Measurements from ENCODE around the gene FRMD4A. TPM values are rescaled to one million over a fixed set of nuclear protein-coding genes. Genes with fewer than 3 reads are reported as not detected.

Gene FRMD4A
- total RNA-seq, 2 donors from 2014 or later: 37.8 to 41.6 TPM

GRCh38 chr10:13637303-13637856 lies 693.3 kb downstream of the FRMD4A start:
- intact Hi-C loops (cut with DNase I): no loop called here

GRCh38 chr10:13636776-13637175 lies 693.9 kb downstream of the FRMD4A start:
- intact Hi-C loops (cut with DNase I): no loop called here
- no peak for DNase-seq (ENCODE audit: low spot score)

More at GRCh38 chr10:13637303-13637856, 693.3 kb downstream of the FRMD4A start:
- no peak for DNase-seq (ENCODE audit: low spot score)

GRCh38 chr10:13634207-13634606 lies 696.5 kb downstream of the FRMD4A start:
- intact Hi-C loops (cut with DNase I): no loop called here
- DNase-seq (ENCODE audit: low spot score): no peak

GRCh38 chr10:13633689-13634088 lies 697.0 kb downstream of the FRMD4A start:
- intact Hi-C loops (cut with DNase I): no loop called here
- peak; percentile 86 for DNase-seq (ENCODE audit: low spot score)

GRCh38 chr10:13632884-13633440 lies 697.8 kb downstream of the FRMD4A start:
- intact Hi-C loops (cut with DNase I): no loop called here

GRCh38 chr10:13632440-13632839 lies 698.3 kb downstream of the FRMD4A start:
- no peak for DNase-seq (ENCODE audit: low spot score)
- intact Hi-C loops (cut with DNase I): no loop called here

More at GRCh38 chr10:13632884-13633440, 697.8 kb downstream of the FRMD4A start:
- no peak for DNase-seq (ENCODE audit: low spot score)

GRCh38 chr10:13631594-13631993 lies 699.1 kb downstream of the FRMD4A start:
- no peak for DNase-seq (ENCODE audit: low spot score)
- intact Hi-C loops (cut with DNase I): no loop called here

GRCh38 chr10:13630231-13630630 lies 700.5 kb downstream of the FRMD4A start:
- intact Hi-C loops (cut with DNase I): no loop called here

GRCh38 chr10:13629116-13629515 lies 701.6 kb downstream of the FRMD4A start:
- no peak for DNase-seq (ENCODE audit: low spot score)
- intact Hi-C loops (cut with DNase I): no loop called here

More at GRCh38 chr10:13630231-13630630, 700.5 kb downstream of the FRMD4A start:
- no peak for DNase-seq (ENCODE audit: low spot score)

- intact Hi-C loops (cut with DNase I): no loop called here
- no peak for DNase-seq (ENCODE audit: low spot score)
These were observed 702.1 kb downstream of the FRMD4A start for GRCh38 chr10:13628661-13629060.

- no peak for DNase-seq (ENCODE audit: low spot score)
- intact Hi-C loops (cut with DNase I): no loop called here
These were observed 703.0 kb downstream of the FRMD4A start for GRCh38 chr10:13627459-13628310.

- intact Hi-C loops (cut with DNase I): no loop called here
- no peak for DNase-seq (ENCODE audit: low spot score)
These were observed 706.1 kb downstream of the FRMD4A start for GRCh38 chr10:13624630-13625029.

- no peak for DNase-seq (ENCODE audit: low spot score)
- intact Hi-C loops (cut with DNase I): no loop called here
These were observed 708.8 kb downstream of the FRMD4A start for GRCh38 chr10:13621931-13622330.

GRCh38 chr10:13617116-13617515 lies 713.6 kb downstream of the FRMD4A start:
- intact Hi-C loops (cut with DNase I): no loop called here
- DNase-seq (ENCODE audit: low spot score): no peak

GRCh38 chr10:13615650-13616300 lies 714.9 kb downstream of the FRMD4A start:
- intact Hi-C loops (cut with DNase I): no loop called here
- DNase-seq (ENCODE audit: low spot score): no peak

GRCh38 chr10:13614530-13615332 lies 716.0 kb downstream of the FRMD4A start:
- no peak for DNase-seq (ENCODE audit: low spot score)
- intact Hi-C loops (cut with DNase I): no loop called here

- DNase-seq (ENCODE audit: low spot score): no peak
- intact Hi-C loops (cut with DNase I): no loop called here
These were observed 717.2 kb downstream of the FRMD4A start for GRCh38 chr10:13613519-13613918.

- DNase-seq (ENCODE audit: low spot score): no peak
- intact Hi-C loops (cut with DNase I): no loop called here
These were observed 717.9 kb downstream of the FRMD4A start for GRCh38 chr10:13612654-13613373.
